HG02981 (cell line): ENCODE results near the gene PPOX.

Experiments used
- ATAC-seq: cut with Tn5 transposase; IDR thresholded peaks from one replicate; pipeline ENCODE4 v1.9.1; 2021; ENCODE audit warnings: mild to moderate bottlenecking, moderate library complexity; ENCODE audit not compliant: unreplicated experiment

The PPOX gene

GRCh38 chr1:161165742-161166668, at the start of gene PPOX:
Gene PPOX, plus strand, starts transcription at chr1:161166426. Its CDS starts 422 bp downstream, at chr1:161166848.
- peak; percentile 88 for ATAC-seq

GRCh38 chr1:161117759-161118581, 48.3 kb upstream of the PPOX start, which contains the start of the genes NIT1 and PFDN2:
Gene NIT1, plus strand, starts transcription at chr1:161118105. Its CDS starts 72 bp downstream, at chr1:161118177.
Gene PFDN2, minus strand, starts transcription at chr1:161118037. Its CDS starts 11 bp downstream, at chr1:161118026.
- peak; percentile 71 for ATAC-seq

GRCh38 chr1:161119092-161119903, 46.9 kb upstream of the PPOX start:
- ATAC-seq = peak; percentile 54

- ATAC-seq = no peak
Measured at GRCh38 chr1:161121042-161121650, 45.1 kb upstream of the PPOX start.

GRCh38 chr1:161121834-161122233, 44.4 kb upstream of the PPOX start:
- no peak for ATAC-seq

GRCh38 chr1:161122967-161123366, 43.3 kb upstream of the PPOX start:
- ATAC-seq = no peak

- ATAC-seq = no peak
Measured at GRCh38 chr1:161127649-161128048, 38.6 kb upstream of the PPOX start.

GRCh38 chr1:161128591-161129420, 37.4 kb upstream of the PPOX start:
- no peak for ATAC-seq

- no peak for ATAC-seq
Measured at GRCh38 chr1:161130266-161130665, 36.0 kb upstream of the PPOX start.

GRCh38 chr1:161131523-161132409, 34.5 kb upstream of the PPOX start:
- peak; percentile 5 for ATAC-seq

- peak; percentile 95 for ATAC-seq
Measured at GRCh38 chr1:161132410-161133219, 33.6 kb upstream of the PPOX start, which contains the start of gene DEDD. Gene DEDD, minus strand, starts transcription at chr1:161132667. Its CDS starts 8,205 bp downstream, at chr1:161124462.

GRCh38 chr1:161133220-161133740, 32.9 kb upstream of the PPOX start:
- ATAC-seq = no peak

GRCh38 chr1:161137881-161138280, 28.3 kb upstream of the PPOX start:
- ATAC-seq = no peak

- ATAC-seq = no peak
Measured at GRCh38 chr1:161138431-161138830, 27.8 kb upstream of the PPOX start.

GRCh38 chr1:161139766-161140165, 26.5 kb upstream of the PPOX start:
- no peak for ATAC-seq

GRCh38 chr1:161140755-161141400, 25.3 kb upstream of the PPOX start:
- ATAC-seq = no peak

GRCh38 chr1:161145832-161146231, 20.4 kb upstream of the PPOX start:
- no peak for ATAC-seq
